GM10248 (cell line): ENCODE results near the gene HDAC4.

ENCODE experiments used
- CTCF ChIA-PET: fragments of 300-600 bp; sonication (Branson Sonifier 250); formaldehyde crosslinking; extraction: SDS; loops from one replicate; lab custom pipeline; 2021; ENCODE audit warnings: antibody characterized with exemption; lab: Yijun Ruan, JAX
- POLR2A ChIA-PET: fragments of 350-650 bp; sonication (Branson Sonifier 250); formaldehyde crosslinking; extraction: SDS; loops from one replicate; lab custom pipeline; 2020; ENCODE audit warnings: antibody characterized with exemption; lab: Yijun Ruan, JAX
- DNase-seq: peaks from one replicate; pipeline ENCODE4 v3.0.0; 2012; ENCODE audit errors: extremely low spot score
- CTCF ChIP-seq: IDR thresholded peaks from 2 replicates; pipeline ENCODE4 v1.5.1; 2012; ENCODE audit warnings: mild to moderate bottlenecking, low read depth; ENCODE audit errors: extremely low read depth, missing control alignments, control extremely low read depth

The HDAC4 gene

GRCh38 chr2:239092571-239093294 lies 308.1 kb downstream of the HDAC4 start:
- DNase-seq = no peak
- ChIA-PET CTCF (interaction anchor here (1.5 kb wide), 1 partner anchor 900 kb away, joined by 3 read pairs; no protein-coding TSS in a partner anchor), POLR2A (no interaction called here)
- TF ChIP-seq CTCF = no peak

GRCh38 chr2:239089884-239090283 lies 310.9 kb downstream of the HDAC4 start:
- ChIA-PET CTCF (no interaction called here), POLR2A (no interaction called here)
- no peak for TF ChIP-seq CTCF
- no peak for DNase-seq

GRCh38 chr2:239087046-239087710 lies 313.6 kb downstream of the HDAC4 start:
- ChIA-PET CTCF (no interaction called here), POLR2A (no interaction called here)
- no peak for DNase-seq
- no peak for TF ChIP-seq CTCF

- CTCF ChIA-PET = no interaction called here
- TF ChIP-seq CTCF = no peak
- POLR2A ChIA-PET = no interaction called here
- DNase-seq = no peak
These were observed 314.3 kb downstream of the HDAC4 start for GRCh38 chr2:239086325-239087020.

GRCh38 chr2:239085201-239085992 lies 315.4 kb downstream of the HDAC4 start:
- TF ChIP-seq CTCF = no peak
- no peak for DNase-seq
- CTCF ChIA-PET = interaction anchor here (1.0 kb wide), 1 partner anchor 18 kb away, joined by 3 read pairs; no protein-coding TSS in a partner anchor
- POLR2A ChIA-PET = no interaction called here

GRCh38 chr2:239084007-239084406 lies 316.8 kb downstream of the HDAC4 start:
- DNase-seq = no peak
- POLR2A ChIA-PET = no interaction called here
- CTCF ChIA-PET = no interaction called here
- TF ChIP-seq CTCF = no peak
